CD1c-positive myeloid dendritic cell (primary cell): ENCODE measurements around the gene DHX29.

Experiments
- DNase-seq: peaks from one replicate; pipeline ENCODE4 v3.0.0-alpha.2; 2016; ENCODE audit errors: extremely low spot score

Gene DHX29

GRCh38 chr5:55313870-55314617, 6.5 kb upstream of the DHX29 start:
- no peak for DNase-seq

GRCh38 chr5:55308254-55308836, 851 bp upstream of the DHX29 start:
- peak; percentile 20 for DNase-seq

- DNase-seq: peak; percentile 9
Observed at GRCh38 chr5:55306641-55307382, 682 bp downstream of the DHX29 start.

- peak; percentile 34 for DNase-seq
Observed at GRCh38 chr5:55305345-55305744, 2.1 kb downstream of the DHX29 start.

GRCh38 chr5:55304584-55304983, 2.9 kb downstream of the DHX29 start:
- no peak for DNase-seq

DNA sequence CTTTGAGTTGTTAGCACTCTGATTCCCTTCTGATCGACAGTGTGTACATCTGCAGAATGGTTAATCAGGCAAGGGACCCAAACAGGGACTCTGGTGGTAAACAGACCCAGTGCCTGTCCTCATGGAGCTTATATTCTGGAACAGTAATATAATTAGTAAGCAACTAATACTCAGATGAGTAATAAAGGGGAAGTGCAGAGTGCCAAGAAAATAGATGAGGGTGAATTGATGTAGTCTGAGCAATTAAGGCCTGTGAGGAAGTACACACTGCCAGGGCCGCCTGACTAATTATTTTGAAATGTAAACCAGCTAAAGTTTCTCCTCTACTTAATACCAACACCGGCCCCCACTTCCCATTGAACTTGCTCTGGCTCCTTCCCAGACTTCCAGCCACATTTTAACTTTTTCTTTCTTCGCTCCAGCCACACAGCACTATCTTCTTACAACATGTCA, 4.2 kb downstream of the DHX29 start:
- DNase-seq: peak; percentile 74

- no peak for DNase-seq
Observed at GRCh38 chr5:55300890-55301289, 6.6 kb downstream of the DHX29 start.

GRCh38 chr5:55294935-55295334, 12.6 kb downstream of the DHX29 start:
- DNase-seq: no peak

- no peak for DNase-seq
Observed at GRCh38 chr5:55290991-55291390, 16.5 kb downstream of the DHX29 start.

DNA sequence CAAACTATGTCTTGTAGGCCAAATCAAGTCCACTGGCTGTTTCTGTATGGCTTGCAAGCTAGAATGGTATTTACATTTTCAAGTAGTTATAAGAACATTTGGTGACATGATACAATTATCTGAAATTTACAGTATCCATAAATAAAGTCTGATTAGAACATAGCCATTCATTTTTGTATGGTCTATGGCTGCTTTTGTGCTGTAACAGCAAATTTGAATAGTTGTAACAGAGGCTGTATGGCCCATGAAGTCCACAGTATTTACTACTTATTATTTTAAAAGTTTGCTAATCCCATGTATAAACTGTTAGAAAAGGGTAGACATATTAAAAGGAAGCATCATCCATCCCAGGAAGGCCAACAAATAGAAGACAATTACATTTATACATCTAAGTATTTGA, 17.7 kb downstream of the DHX29 start:
- DNase-seq: no peak

GRCh38 chr5:55286411-55286933, 21.0 kb downstream of the DHX29 start:
- no peak for DNase-seq

GRCh38 chr5:55278778-55279177, 28.7 kb downstream of the DHX29 start:
- no peak for DNase-seq

DNA sequence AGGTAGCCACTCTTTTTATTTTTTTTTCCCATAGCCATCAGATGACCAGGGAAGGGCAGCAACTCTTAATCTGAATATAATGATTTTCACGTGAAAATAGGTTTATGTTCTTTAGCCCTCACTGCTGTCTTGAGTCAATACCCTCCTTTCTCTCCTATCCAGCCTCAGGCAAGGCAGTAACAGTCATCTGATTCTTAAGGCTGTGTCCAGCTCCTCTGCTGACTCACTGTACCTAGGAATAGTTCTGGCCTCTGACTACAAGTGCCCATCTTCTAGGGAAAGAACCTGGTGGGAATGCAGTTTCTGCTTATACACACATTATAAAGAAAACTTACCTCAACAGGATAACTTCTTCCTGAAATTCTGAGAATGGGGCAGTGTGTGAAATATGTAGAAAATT, 30.7 kb downstream of the DHX29 start:
- DNase-seq: no peak

DNA sequence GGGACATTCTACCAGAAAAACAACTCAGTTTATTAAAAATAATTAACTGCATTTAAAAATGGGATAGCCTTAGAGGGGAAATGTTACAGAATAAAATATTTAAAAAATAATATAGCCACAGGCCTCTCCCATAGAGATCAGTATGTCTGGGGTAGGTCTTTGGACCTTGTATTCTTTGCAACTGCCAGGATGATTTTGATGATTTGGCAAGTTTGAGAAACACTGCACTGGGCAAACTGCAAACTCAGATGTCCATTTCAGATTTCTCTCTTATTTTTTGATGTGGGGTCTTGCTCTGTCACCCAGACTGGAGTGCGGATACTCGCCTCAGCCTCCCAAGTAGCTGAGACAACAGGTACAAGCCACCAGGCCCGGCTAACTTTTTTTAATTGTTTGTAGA, 49.2 kb downstream of the DHX29 start:
- no peak for DNase-seq

DNA sequence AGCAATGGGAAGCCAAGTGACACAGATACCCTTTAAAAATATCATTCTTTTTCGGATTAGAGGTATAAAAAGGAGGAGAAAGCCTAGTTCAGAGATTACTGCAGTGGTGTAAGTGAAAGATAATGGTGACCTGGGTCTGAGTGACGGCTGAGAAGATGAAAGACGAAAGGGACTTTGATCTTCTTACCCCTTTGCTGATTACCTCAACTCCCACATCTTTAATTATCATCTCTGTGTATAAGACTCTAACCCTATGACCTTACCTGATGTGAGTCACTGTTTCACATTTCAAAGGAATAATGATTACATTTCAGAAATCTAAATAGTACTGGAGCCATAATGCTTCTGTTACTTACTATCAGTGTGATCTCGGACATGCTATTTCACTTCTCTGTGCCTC, 52.7 kb downstream of the DHX29 start:
- DNase-seq: no peak

- no peak for DNase-seq
Observed at GRCh38 chr5:55250064-55250463, 57.4 kb downstream of the DHX29 start.

- no peak for DNase-seq
Observed at GRCh38 chr5:55241746-55242145, 65.7 kb downstream of the DHX29 start.

- no peak for DNase-seq
Observed at GRCh38 chr5:55236800-55237199, 70.7 kb downstream of the DHX29 start.

- DNase-seq: no peak
Observed at GRCh38 chr5:55234121-55234700, 73.3 kb downstream of the DHX29 start.

DNA sequence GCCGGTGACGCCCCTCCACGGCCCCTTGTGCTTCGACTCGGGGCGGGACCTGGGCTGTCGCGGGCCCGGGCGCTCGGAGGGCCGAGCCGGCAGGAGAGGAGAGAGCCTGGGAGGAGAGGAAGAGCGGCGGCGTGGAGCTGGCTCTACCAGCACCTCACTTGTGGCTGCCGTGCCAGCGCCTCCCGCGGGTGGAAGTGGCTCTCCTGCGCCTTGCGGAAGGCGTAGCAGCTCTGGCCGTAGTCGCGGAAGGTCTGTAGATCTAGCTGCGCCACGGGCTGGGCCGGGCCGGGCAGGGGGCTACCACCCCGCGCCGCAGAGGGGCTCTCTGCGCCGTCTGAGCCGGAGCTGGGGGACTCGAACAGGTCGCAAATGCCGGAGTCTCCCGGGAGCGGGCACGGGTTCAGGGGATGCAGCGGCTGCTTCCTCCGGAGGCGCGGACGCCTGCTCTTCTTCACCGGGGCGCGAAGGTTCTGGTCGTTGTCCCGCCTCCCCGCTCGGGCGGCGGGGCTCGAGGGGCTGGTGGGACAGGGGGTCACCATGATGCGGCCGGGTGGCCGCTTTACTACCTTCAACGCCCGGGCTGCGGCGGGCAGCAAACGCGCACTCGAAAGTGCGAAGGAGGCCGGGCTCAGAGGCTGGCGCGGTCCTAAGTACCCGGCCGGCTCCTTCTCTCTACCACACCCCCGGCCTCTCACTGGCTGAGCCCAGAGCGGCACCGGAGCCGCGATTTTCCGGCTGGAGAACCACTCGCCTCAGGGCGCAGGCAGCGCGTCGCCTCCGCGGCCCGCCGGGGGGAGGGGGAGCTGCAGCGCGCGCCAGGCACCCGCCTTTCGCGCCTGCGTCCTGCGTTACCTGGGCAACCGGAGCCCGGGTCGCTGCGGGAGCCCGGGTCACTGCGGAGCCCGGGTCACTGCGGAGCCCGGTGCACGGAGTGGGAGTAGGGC, 74.2 kb downstream of the DHX29 start, which contains the start of gene CCNO:
Gene CCNO (minus strand): TSS at position 624 of the 944 bp plus-strand sequence. CDS start 85 bp downstream, at position 539.
- DNase-seq: peak; percentile 57
